HL-60 (cell line): ENCODE data around the gene CHRNA4.

Source experiments
- DNase-seq, 2 experiments: peaks; one replicate each; pipeline ENCODE4 v3.0.0-alpha.2; 2010 to 2020; ENCODE audit warnings: low read depth in 1 of 2, low spot score in 1 of 2
- H3K27ac ChIP-seq: fragments of 250-450 bp; sonication (Bioruptor Pico); replicated peaks from 2 replicates; pipeline ENCODE4 v1.5.1; 2020; ENCODE audit warnings: mild to moderate bottlenecking, moderate library complexity
- H3K27me3 ChIP-seq: fragments of 250-450 bp; sonication (Bioruptor Pico); 2 replicates; pipeline ENCODE4 v1.5.1; 2021; ENCODE audit warnings: mild to moderate bottlenecking, moderate library complexity; ENCODE audit not compliant: insufficient read depth, poor library complexity, severe bottlenecking
- H3K4me3 ChIP-seq: replicated peaks from 2 replicates; pipeline ENCODE4 v1.5.1; 2011; ENCODE audit warnings: mild to moderate bottlenecking, control low read depth, low read length; ENCODE audit not compliant: insufficient read depth
- CTCF ChIP-seq: IDR thresholded peaks from one replicate; pipeline ENCODE4 v1.5.1; 2011; ENCODE audit warnings: low read length, control low read depth, inconsistent platforms; ENCODE audit not compliant: insufficient read depth
- GABPA ChIP-seq: IDR thresholded peaks from 2 replicates; pipeline ENCODE4 v1.6.1; 2012; ENCODE audit warnings: low read depth
- POLR2AphosphoS5 ChIP-seq: IDR thresholded peaks from 2 replicates; pipeline ENCODE4 v1.6.1; 2012; ENCODE audit warnings: low read depth
- SPI1 ChIP-seq: IDR thresholded peaks from 2 replicates; pipeline ENCODE4 v1.6.1; 2012; ENCODE audit warnings: low read depth, mild to moderate bottlenecking, borderline replicate concordance
- TF ChIP-seq, protein P1 (sequence below): IDR thresholded peaks from 2 replicates; pipeline ENCODE4 v1.6.1; 2012; ENCODE audit warnings: low read depth; ENCODE audit not compliant: insufficient replicate concordance

The CHRNA4 gene

GRCh38 chr20:63296531-63297299, 64.4 kb downstream of the CHRNA4 start:
- no peak for DNase-seq
- no peak overlapping the region for H3K4me3 ChIP-seq
- no peak overlapping the region for H3K27ac ChIP-seq
- H3K27me3 ChIP-seq, result peaks cover 22% of the 10 kb centered on the region
- TF ChIP-seq POLR2AphosphoS5 (no peak), CTCF (no peak), GABPA (no peak), SPI1 (no peak)
- TF ChIP-seq, protein P1, sequence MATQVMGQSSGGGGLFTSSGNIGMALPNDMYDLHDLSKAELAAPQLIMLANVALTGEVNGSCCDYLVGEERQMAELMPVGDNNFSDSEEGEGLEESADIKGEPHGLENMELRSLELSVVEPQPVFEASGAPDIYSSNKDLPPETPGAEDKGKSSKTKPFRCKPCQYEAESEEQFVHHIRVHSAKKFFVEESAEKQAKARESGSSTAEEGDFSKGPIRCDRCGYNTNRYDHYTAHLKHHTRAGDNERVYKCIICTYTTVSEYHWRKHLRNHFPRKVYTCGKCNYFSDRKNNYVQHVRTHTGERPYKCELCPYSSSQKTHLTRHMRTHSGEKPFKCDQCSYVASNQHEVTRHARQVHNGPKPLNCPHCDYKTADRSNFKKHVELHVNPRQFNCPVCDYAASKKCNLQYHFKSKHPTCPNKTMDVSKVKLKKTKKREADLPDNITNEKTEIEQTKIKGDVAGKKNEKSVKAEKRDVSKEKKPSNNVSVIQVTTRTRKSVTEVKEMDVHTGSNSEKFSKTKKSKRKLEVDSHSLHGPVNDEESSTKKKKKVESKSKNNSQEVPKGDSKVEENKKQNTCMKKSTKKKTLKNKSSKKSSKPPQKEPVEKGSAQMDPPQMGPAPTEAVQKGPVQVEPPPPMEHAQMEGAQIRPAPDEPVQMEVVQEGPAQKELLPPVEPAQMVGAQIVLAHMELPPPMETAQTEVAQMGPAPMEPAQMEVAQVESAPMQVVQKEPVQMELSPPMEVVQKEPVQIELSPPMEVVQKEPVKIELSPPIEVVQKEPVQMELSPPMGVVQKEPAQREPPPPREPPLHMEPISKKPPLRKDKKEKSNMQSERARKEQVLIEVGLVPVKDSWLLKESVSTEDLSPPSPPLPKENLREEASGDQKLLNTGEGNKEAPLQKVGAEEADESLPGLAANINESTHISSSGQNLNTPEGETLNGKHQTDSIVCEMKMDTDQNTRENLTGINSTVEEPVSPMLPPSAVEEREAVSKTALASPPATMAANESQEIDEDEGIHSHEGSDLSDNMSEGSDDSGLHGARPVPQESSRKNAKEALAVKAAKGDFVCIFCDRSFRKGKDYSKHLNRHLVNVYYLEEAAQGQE, result no peak

DNA sequence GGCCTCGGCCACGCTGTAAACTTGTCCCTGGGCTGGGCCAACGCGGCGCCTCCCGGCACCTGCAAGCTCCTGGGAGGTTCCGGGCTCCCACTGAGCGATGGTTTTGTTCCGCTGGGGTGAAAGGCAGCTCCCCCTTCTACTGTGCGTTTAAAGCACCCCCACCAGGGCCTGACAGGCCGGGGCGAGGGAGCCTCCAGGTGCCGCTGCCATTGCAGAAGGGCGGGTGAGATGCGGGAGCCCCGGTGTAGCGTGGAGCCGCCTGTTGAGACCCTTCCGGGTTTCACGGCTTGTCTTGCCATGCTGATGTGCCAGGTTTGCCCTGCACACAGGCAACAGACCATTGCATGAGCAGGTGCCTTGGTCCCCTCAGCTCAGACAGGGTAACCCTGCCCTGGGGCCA, 65.3 kb downstream of the CHRNA4 start:
- Histone ChIP-seq H3K27me3 (peaks cover 22% of the 10 kb centered on the region), H3K27ac (no peak overlapping the region), H3K4me3 (no peak overlapping the region)
- TF ChIP-seq POLR2AphosphoS5 (no peak), GABPA (no peak), CTCF (no peak), SPI1 (no peak)
- TF ChIP-seq, protein P1, result no peak
- DNase-seq, result no peak

DNA sequence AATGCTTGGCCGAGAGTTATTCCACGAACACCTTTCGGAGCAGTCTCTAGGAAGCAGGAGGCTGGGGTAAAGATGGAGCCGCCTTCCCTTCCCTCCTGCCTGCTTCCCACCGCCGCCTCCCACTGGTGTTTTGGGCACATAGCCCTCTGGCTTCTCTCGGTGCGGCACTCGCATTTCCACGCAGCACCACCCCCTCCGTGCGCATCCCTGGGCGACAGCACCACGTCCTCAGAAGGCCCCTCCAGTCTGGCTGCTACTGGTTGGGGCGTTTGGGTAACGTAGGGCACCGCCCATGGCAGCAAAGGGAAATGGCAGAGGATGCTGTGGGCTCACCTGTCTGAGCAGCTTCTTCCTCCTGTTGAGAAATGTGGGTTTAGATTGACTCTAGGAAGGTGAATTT, 65.7 kb downstream of the CHRNA4 start:
- no peak overlapping the region for H3K27ac ChIP-seq
- DNase-seq, result no peak
- no peak overlapping the region for H3K4me3 ChIP-seq
- no peak for TF ChIP-seq GABPA
- TF ChIP-seq POLR2AphosphoS5, result no peak
- TF ChIP-seq SPI1, result no peak
- no peak for TF ChIP-seq CTCF
- TF ChIP-seq, protein P1, result no peak
- peaks cover 20% of the 10 kb centered on the region for H3K27me3 ChIP-seq
